ENCODE results near the gene SPTLC3. TPM values are rescaled to one million over a fixed set of nuclear protein-coding genes. Genes with fewer than 3 reads are reported as not detected.

SPTLC3 gene
- total and polyA plus RNA-seq, 2 of the 13 experiments (the other 11 are each of a cell fraction or from before 2014, with no cell fraction given) = 20.5 to 95.6 TPM

- no peak for DNase-seq (ENCODE audit: low spot score)
- Histone ChIP-seq H3K27ac (ENCODE audit: extremely low read length, insufficient read depth, low read length) (peak overlapping the region; percentile 80), H3K4me2 (ENCODE audit: low read depth, low read length) (peak overlapping the region; percentile 84), H3K36me3 (replicated peaks in 1 of 2; ENCODE audit: control insufficient read depth in 1 of 2, insufficient read depth in 2 of 2, low read length in 2 of 2) (no peaks in the 10 kb centered on the region), H3K9me3 (ENCODE audit: low read length) (peaks cover 11% of the 10 kb centered on the region), H3K79me2 (ENCODE audit: insufficient read depth, low read length) (no peaks in the 10 kb centered on the region), H3K27me3 (ENCODE audit: control insufficient read depth in 1 of 2, insufficient read depth in 2 of 2, low read length in 2 of 2) (no peaks in the 10 kb centered on the region), H3K4me1 (ENCODE audit: insufficient read depth, low read length) (peaks cover 61% of the 10 kb centered on the region), H3K4me3 (replicated peaks in 1 of 3; ENCODE audit: insufficient read depth in 1 of 3, low read depth in 2 of 3, low read length in 3 of 3) (peak overlapping the region in 2 of 3 experiments; percentile 34 to 40; a peak in 2 of 6 replicates), H2AFZ (ENCODE audit: low read length) (no peak overlapping the region), H3K9ac (ENCODE audit: insufficient read depth, low read depth, low read length) (0 out of 2 replicates have a peak overlapping the region, but pooled peaks have one; percentile 14), H4K20me1 (ENCODE audit: insufficient read depth, low read length) (no peaks in the 10 kb centered on the region)
- WGBS (ENCODE audit: low lambda C conversion rate) = 9% methylated on average over 1 of the region's 1 CpG
- ChIA-PET CTCF (ENCODE audit: low intra/inter-chr PET ratio, low total read pairs) (interaction anchor here (1.5 kb wide), 1 partner anchor 112 kb away, joined by 4 read pairs; no protein-coding TSS in a partner anchor), POLR2A (interaction anchor here (1.0 to 3.0 kb wide), 6 partner anchors 32 to 126 kb away, joined by 4 to 31 read pairs (median 5); no protein-coding TSS in a partner anchor)
- BruUV-seq (replicated peaks) = no TSS peak
- in situ Hi-C loops (cut with HindIII; ENCODE audit: extremely low pct_ligation_motif_present, low pct_unique_long_range_greater_than_20kb) (loop anchor here (5.0 to 10.0 kb wide), 2 partner anchors 124 to 807 kb away; partner anchors contain the start of genes ESF1 and NDUFAF5), intact Hi-C loops (cut with micrococcal nuclease; ENCODE audit: unreplicated experiment) (loop anchor here (1.0 kb wide), 1 partner anchor 31 kb away; no protein-coding TSS in a partner anchor)
- FAIRE-seq = no peak
- no peak for ATAC-seq
- TF ChIP-seq SRF (IDR thresholded peaks at IDR 0.05; ENCODE audit: low read depth, low read length) = no peak
- no peak for TF ChIP-seq NR1H2 (CRISPR knock-in tag; IDR thresholded peaks at IDR 0.05; ENCODE audit: borderline replicate concordance, low read depth)
- peak; percentile 28 for TF ChIP-seq HNRNPK (IDR thresholded peaks at IDR 0.05; ENCODE audit: low read depth, low read length, poor library complexity, severe bottlenecking)
- TF ChIP-seq, protein P1, sequence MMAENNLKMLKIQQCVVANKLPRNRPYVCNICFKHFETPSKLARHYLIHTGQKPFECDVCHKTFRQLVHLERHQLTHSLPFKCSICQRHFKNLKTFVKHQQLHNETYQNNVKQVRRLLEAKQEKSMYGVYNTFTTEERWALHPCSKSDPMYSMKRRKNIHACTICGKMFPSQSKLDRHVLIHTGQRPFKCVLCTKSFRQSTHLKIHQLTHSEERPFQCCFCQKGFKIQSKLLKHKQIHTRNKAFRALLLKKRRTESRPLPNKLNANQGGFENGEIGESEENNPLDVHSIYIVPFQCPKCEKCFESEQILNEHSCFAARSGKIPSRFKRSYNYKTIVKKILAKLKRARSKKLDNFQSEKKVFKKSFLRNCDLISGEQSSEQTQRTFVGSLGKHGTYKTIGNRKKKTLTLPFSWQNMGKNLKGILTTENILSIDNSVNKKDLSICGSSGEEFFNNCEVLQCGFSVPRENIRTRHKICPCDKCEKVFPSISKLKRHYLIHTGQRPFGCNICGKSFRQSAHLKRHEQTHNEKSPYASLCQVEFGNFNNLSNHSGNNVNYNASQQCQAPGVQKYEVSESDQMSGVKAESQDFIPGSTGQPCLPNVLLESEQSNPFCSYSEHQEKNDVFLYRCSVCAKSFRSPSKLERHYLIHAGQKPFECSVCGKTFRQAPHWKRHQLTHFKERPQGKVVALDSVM (CRISPR knock-in tag; IDR thresholded peaks at IDR 0.05) = no peak
- TF ChIP-seq ZBTB49 (CRISPR knock-in tag; IDR thresholded peaks at IDR 0.05; ENCODE audit: borderline replicate concordance) = no peak
- no peak for TF ChIP-seq ZNF672 (CRISPR knock-in tag; IDR thresholded peaks at IDR 0.05)
- no peak for TF ChIP-seq DMTF1 (CRISPR knock-in tag; IDR thresholded peaks at IDR 0.05)
- no peak for TF ChIP-seq CCAR2 (optimal IDR thresholded peaks at IDR 0.05; ENCODE audit: low read depth, low read length)
- TF ChIP-seq MIER3 (CRISPR knock-in tag; IDR thresholded peaks at IDR 0.05; ENCODE audit: borderline replicate concordance) = 0 out of 2 replicates have a peak, but pooled peaks have one; percentile 7
- TF ChIP-seq KMT2B (CRISPR knock-in tag; IDR thresholded peaks at IDR 0.05) = no peak
- TF ChIP-seq ZNF614 (CRISPR knock-in tag; IDR thresholded peaks at IDR 0.05; ENCODE audit: borderline replicate concordance) = no peak
- peak; percentile 1; the same call in 1 of the 2 replicates for TF ChIP-seq EHMT2 (IDR thresholded peaks at IDR 0.05; ENCODE audit: borderline replicate concordance, low read depth, low read length)
- TF ChIP-seq ONECUT2 (CRISPR knock-in tag; IDR thresholded peaks at IDR 0.05) = no peak
- TF ChIP-seq, protein P2, sequence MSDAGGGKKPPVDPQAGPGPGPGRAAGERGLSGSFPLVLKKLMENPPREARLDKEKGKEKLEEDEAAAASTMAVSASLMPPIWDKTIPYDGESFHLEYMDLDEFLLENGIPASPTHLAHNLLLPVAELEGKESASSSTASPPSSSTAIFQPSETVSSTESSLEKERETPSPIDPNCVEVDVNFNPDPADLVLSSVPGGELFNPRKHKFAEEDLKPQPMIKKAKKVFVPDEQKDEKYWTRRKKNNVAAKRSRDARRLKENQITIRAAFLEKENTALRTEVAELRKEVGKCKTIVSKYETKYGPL (CRISPR knock-in tag; IDR thresholded peaks at IDR 0.05) = 0 out of 2 replicates have a peak, but pooled peaks have one; percentile 29
Observed at GRCh38 chr20:12978126-12978394, 30.7 kb upstream of the SPTLC3 start.
